Stimulated activated CD8-positive, alpha-beta memory T cell treated with anti-CD3 and anti-CD28 coated beads, Interleukin-12 subunit alpha, Interleukin-12 subunit beta, amount 100 ng/mL, for 24 hours (primary cell): Measurements from ENCODE around the gene CPB1.
"Not testable (repeated sequence)": the region's sequence is repeated elsewhere in the genome, so short reads cannot be mapped to it uniquely, and the experiment has no call there.

Source experiments
- DNase-seq: peaks from one replicate; pipeline ENCODE4 v3.0.0-alpha.2; 2020; ENCODE audit errors: extremely low read depth

CPB1 gene

GRCh38 chr3:148827585-148827984, at the start of gene CPB1:
TSS of gene CPB1 (plus strand) at chr3:148827811. CDS start at chr3:148827824, 13 bp downstream.
- DNase-seq: no peak

GRCh38 chr3:148778926-148779325, 48.7 kb upstream of the CPB1 start:
- DNase-seq: no peak

GRCh38 chr3:148785026-148785425, 42.6 kb upstream of the CPB1 start:
- not testable (repeated sequence) for DNase-seq

GRCh38 chr3:148786159-148786558, 41.5 kb upstream of the CPB1 start:
- not testable (repeated sequence) for DNase-seq

- no peak for DNase-seq
These were observed 38.5 kb upstream of the CPB1 start for GRCh38 chr3:148789146-148789545.

GRCh38 chr3:148789906-148790305, 37.7 kb upstream of the CPB1 start:
- DNase-seq: no peak

GRCh38 chr3:148790370-148790769, 37.2 kb upstream of the CPB1 start:
- no peak for DNase-seq

GRCh38 chr3:148790851-148791735, 36.5 kb upstream of the CPB1 start:
- DNase-seq: no peak

- no peak for DNase-seq
These were observed 35.7 kb upstream of the CPB1 start for GRCh38 chr3:148791920-148792319.

GRCh38 chr3:148792516-148792915, 35.1 kb upstream of the CPB1 start:
- DNase-seq: no peak

GRCh38 chr3:148796799-148797198, 30.8 kb upstream of the CPB1 start:
- DNase-seq: no peak

GRCh38 chr3:148797795-148798194, 29.8 kb upstream of the CPB1 start:
- DNase-seq: no peak

- no peak for DNase-seq
These were observed 27.2 kb upstream of the CPB1 start for GRCh38 chr3:148800414-148800813.

- DNase-seq: no peak
These were observed 17.8 kb upstream of the CPB1 start for GRCh38 chr3:148809835-148810234.

- DNase-seq: no peak
These were observed 12.1 kb upstream of the CPB1 start for GRCh38 chr3:148815316-148816110.

GRCh38 chr3:148816427-148816826, 11.2 kb upstream of the CPB1 start:
- DNase-seq: no peak

GRCh38 chr3:148816981-148817525, 10.6 kb upstream of the CPB1 start:
- DNase-seq: no peak

- no peak for DNase-seq
These were observed 7.0 kb upstream of the CPB1 start for GRCh38 chr3:148820361-148821245.

- no peak for DNase-seq
These were observed 4.6 kb upstream of the CPB1 start for GRCh38 chr3:148823026-148823425.

- DNase-seq: no peak
These were observed 2.1 kb upstream of the CPB1 start for GRCh38 chr3:148825476-148825875.

GRCh38 chr3:148828136-148828690, 602 bp downstream of the CPB1 start:
- DNase-seq: no peak
